Measurements from ENCODE around the gene SLC6A4. TPM values are rescaled to one million over a fixed set of nuclear protein-coding genes. Genes with fewer than 3 reads are reported as not detected.

SLC6A4 gene
- total RNA-seq, 2 donors from 2014 or later = 0.33 to 2.1 TPM

- no peaks in the 10 kb centered on the region for H3K9me3 ChIP-seq
- WGBS, 2 donors = 89 to 91% methylated on average over 2 of the region's 2 CpGs
- intact Hi-C loops (cut with DNase I) = no loop called here
- no peak overlapping the region for H3K4me3 ChIP-seq
- peaks cover 0 to 13% of the 10 kb centered on the region in 2 donors for H3K36me3 ChIP-seq (replicated peaks in 1 of 2; ENCODE audit: insufficient read depth in 1 of 2, low read depth in 2 of 2)
- no peaks in the 10 kb centered on the region for H3K27me3 ChIP-seq
- no peak for DNase-seq
- H3K27ac ChIP-seq = no peak overlapping the region
- no peak for ATAC-seq
- TF ChIP-seq, protein P1, sequence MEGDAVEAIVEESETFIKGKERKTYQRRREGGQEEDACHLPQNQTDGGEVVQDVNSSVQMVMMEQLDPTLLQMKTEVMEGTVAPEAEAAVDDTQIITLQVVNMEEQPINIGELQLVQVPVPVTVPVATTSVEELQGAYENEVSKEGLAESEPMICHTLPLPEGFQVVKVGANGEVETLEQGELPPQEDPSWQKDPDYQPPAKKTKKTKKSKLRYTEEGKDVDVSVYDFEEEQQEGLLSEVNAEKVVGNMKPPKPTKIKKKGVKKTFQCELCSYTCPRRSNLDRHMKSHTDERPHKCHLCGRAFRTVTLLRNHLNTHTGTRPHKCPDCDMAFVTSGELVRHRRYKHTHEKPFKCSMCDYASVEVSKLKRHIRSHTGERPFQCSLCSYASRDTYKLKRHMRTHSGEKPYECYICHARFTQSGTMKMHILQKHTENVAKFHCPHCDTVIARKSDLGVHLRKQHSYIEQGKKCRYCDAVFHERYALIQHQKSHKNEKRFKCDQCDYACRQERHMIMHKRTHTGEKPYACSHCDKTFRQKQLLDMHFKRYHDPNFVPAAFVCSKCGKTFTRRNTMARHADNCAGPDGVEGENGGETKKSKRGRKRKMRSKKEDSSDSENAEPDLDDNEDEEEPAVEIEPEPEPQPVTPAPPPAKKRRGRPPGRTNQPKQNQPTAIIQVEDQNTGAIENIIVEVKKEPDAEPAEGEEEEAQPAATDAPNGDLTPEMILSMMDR (IDR thresholded peaks at IDR 0.05) = no peak
- no peak for TF ChIP-seq POLR2A (IDR thresholded peaks at IDR 0.05)
- H3K4me1 ChIP-seq = no peaks in the 10 kb centered on the region
These were observed 47.9 kb downstream of the SLC6A4 start for GRCh38 chr17:30187573-30187972.

DNA sequence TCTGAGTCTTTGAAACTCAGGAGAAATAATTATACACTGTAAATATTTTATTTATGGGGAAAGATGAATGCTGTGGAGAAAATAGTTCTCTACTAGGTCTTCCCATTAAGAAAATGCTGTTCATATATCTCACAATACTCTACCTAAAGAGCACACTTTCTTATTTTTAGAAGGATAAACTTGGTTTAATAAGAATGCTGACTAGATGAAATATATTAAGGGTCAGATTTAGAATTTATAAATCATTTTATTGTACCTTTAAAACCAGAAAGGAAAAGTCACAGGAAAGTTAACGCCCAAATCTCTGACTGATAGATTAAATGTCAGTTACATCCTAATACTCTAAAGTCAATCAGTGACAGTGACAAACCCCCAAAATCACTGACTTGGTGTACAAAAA lies 48.7 kb downstream of the SLC6A4 start:
- H3K27me3 ChIP-seq = no peaks in the 10 kb centered on the region
- TF ChIP-seq, protein P1 (IDR thresholded peaks at IDR 0.05) = no peak
- no peak for TF ChIP-seq POLR2A (IDR thresholded peaks at IDR 0.05)
- no peaks in the 10 kb centered on the region for H3K9me3 ChIP-seq
- ATAC-seq (no peak), DNase-seq (no peak)
- no peak overlapping the region for H3K4me3 ChIP-seq
- no peak overlapping the region for H3K27ac ChIP-seq
- H3K36me3 ChIP-seq (replicated peaks in 1 of 2; ENCODE audit: insufficient read depth in 1 of 2, low read depth in 2 of 2) = peaks cover 0 to 17% of the 10 kb centered on the region in 2 donors
- H3K4me1 ChIP-seq = no peaks in the 10 kb centered on the region
- intact Hi-C loops (cut with DNase I) = no loop called here
- 85 to 89% methylated on average over 1 of the region's 1 CpG for WGBS, 2 donors

- H3K27me3 ChIP-seq = no peaks in the 10 kb centered on the region
- H3K9me3 ChIP-seq = no peaks in the 10 kb centered on the region
- H3K27ac ChIP-seq = no peak overlapping the region
- TF ChIP-seq, protein P1 (IDR thresholded peaks at IDR 0.05) = no peak
- TF ChIP-seq POLR2A (IDR thresholded peaks at IDR 0.05) = no peak
- no peaks in the 10 kb centered on the region for H3K4me1 ChIP-seq
- DNase-seq (no peak), ATAC-seq (no peak)
- peaks cover 9 to 12% of the 10 kb centered on the region in 2 donors for H3K36me3 ChIP-seq (replicated peaks in 1 of 2; ENCODE audit: insufficient read depth in 1 of 2, low read depth in 2 of 2)
- 87 to 92% methylated on average over 5 of the region's 5 CpGs for WGBS, 2 donors
- intact Hi-C loops (cut with DNase I) = no loop called here
- H3K4me3 ChIP-seq = no peak overlapping the region
These were observed 58.6 kb downstream of the SLC6A4 start for GRCh38 chr17:30176855-30177254.

DNA sequence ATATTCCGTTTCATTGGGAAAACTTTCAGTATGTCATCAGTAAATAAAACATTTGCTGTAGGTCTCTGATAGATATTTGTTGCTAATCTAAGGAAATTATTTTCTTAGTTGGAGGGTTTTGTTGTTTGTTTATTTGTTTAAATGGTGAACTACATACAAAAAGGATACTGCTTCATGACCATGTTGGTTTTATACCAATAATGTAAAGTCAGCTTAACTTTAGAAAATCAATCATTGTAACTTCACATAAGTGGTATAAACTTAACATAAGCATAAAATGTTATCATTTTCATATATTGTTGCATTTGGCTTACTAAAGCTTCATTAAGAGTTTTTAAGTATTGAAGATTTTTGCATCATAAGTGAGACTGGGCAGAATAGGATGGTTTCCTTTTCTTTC lies 60.9 kb downstream of the SLC6A4 start:
- Histone ChIP-seq H3K4me3 (no peak overlapping the region), H3K27ac (no peak overlapping the region), H3K4me1 (no peaks in the 10 kb centered on the region), H3K36me3 (replicated peaks in 1 of 2; ENCODE audit: insufficient read depth in 1 of 2, low read depth in 2 of 2) (peaks cover 2 to 6% of the 10 kb centered on the region in 2 donors), H3K27me3 (no peaks in the 10 kb centered on the region), H3K9me3 (no peaks in the 10 kb centered on the region)
- TF ChIP-seq, protein P1 (IDR thresholded peaks at IDR 0.05) = no peak
- TF ChIP-seq POLR2A (IDR thresholded peaks at IDR 0.05) = no peak
- no peak for ATAC-seq
- DNase-seq = no peak
- intact Hi-C loops (cut with DNase I) = no loop called here
- WGBS, 2 donors = 90 to 95% methylated on average over 1 of the region's 1 CpG

DNA sequence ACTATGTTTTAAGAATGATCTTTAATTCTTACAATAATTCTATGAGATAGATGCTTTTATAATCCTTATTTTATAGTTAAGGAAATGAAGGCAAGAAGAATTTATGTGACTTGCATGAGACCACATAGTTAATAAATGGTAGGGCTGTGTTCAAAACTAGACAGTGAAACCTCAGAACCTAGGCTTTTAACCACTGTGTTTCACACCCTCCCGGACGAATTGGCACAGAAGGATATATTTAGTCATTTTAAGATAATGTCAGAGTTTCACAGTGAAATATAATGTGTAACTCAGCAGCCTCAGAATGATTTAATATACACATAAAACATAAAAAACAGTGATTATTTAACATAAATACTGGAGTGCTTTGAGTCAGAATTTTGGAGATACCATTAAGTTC lies 61.8 kb downstream of the SLC6A4 start:
- Histone ChIP-seq H3K27me3 (no peaks in the 10 kb centered on the region), H3K4me3 (no peak overlapping the region), H3K36me3 (replicated peaks in 1 of 2; ENCODE audit: insufficient read depth in 1 of 2, low read depth in 2 of 2) (peaks cover 2 to 6% of the 10 kb centered on the region in 2 donors), H3K9me3 (no peaks in the 10 kb centered on the region), H3K27ac (no peak overlapping the region), H3K4me1 (no peaks in the 10 kb centered on the region)
- intact Hi-C loops (cut with DNase I) = no loop called here
- no peak for ATAC-seq
- TF ChIP-seq, protein P1 (IDR thresholded peaks at IDR 0.05) = no peak
- TF ChIP-seq POLR2A (IDR thresholded peaks at IDR 0.05) = no peak
- 23 to 30% methylated on average over 2 of the region's 2 CpGs for WGBS, 2 donors
- no peak for DNase-seq
